Esophagus (tissue), 2 donors: ENCODE data around the gene TSC22D3. TPM values are rescaled to one million over a fixed set of nuclear protein-coding genes. Genes with fewer than 3 reads are reported as not detected.
"Not testable (repeated sequence)": the region's sequence is repeated elsewhere in the genome, so short reads cannot be mapped to it uniquely, and the experiment has no call there.

ENCODE experiments used
- H3K27ac ChIP-seq, 2 donors: one replicate each; pipeline ENCODE4 v1.5.1; 2013; ENCODE audit warnings: low read depth in 2 of 2, mild to moderate bottlenecking in 2 of 2, inconsistent platforms in 1 of 2, low read length in 1 of 2, moderate library complexity in 1 of 2
- H3K27me3 ChIP-seq, 2 donors: one replicate each; pipeline ENCODE4 v1.6.1; 2013; ENCODE audit warnings: low read length in 2 of 2, control low read depth in 1 of 2, mild to moderate bottlenecking in 1 of 2; ENCODE audit not compliant: insufficient read depth in 2 of 2, control insufficient read depth in 1 of 2
- H3K36me3 ChIP-seq, 2 donors: one replicate each; pipeline ENCODE4 v1.6.1; 2013; ENCODE audit warnings: low read length in 1 of 2; ENCODE audit not compliant: control insufficient read depth in 2 of 2, insufficient read depth in 2 of 2
- H3K4me1 ChIP-seq, 2 donors: one replicate each; pipeline ENCODE4 v1.6.1; 2013; ENCODE audit warnings: low read length in 1 of 2; ENCODE audit not compliant: control insufficient read depth in 2 of 2, insufficient read depth in 2 of 2
- H3K4me3 ChIP-seq, 2 donors: one replicate each; pipeline ENCODE4 v1.5.1; 2013; ENCODE audit warnings: low read length in 2 of 2, mild to moderate bottlenecking in 2 of 2, low read depth in 1 of 2, moderate library complexity in 1 of 2
- H3K9me3 ChIP-seq, 2 donors: one replicate each; pipeline ENCODE4 v1.6.1; 2013; ENCODE audit warnings: mild to moderate bottlenecking in 2 of 2, low read depth in 1 of 2, low read length in 1 of 2, moderate library complexity in 1 of 2; ENCODE audit not compliant: control insufficient read depth in 2 of 2, insufficient read depth in 1 of 2
- WGBS, 2 donors: extraction: QIAGEN DNeasy Blood & Tissue Kit; methylation state at CpG; one replicate each; pipeline ENCODE4 v1.1.7; 2013; 5-methylcytosine and 5-hydroxymethylcytosine counted together
- polyA plus RNA-seq, 2 donors: library from polyadenylated mRNA; stranded (reverse); fragments of 200-250 nt; gene quantifications; one replicate each; pipeline ENCODE4 v1.2.3, GENCODE V29; 2013
- donor health status: healthy with polysubstance abuse.
- donor health status: Bipolar disorder and iron deficiency.

The TSC22D3 gene
- polyA plus RNA-seq = 10 to 100 TPM; 62.5 to 64.5 TPM

DNA sequence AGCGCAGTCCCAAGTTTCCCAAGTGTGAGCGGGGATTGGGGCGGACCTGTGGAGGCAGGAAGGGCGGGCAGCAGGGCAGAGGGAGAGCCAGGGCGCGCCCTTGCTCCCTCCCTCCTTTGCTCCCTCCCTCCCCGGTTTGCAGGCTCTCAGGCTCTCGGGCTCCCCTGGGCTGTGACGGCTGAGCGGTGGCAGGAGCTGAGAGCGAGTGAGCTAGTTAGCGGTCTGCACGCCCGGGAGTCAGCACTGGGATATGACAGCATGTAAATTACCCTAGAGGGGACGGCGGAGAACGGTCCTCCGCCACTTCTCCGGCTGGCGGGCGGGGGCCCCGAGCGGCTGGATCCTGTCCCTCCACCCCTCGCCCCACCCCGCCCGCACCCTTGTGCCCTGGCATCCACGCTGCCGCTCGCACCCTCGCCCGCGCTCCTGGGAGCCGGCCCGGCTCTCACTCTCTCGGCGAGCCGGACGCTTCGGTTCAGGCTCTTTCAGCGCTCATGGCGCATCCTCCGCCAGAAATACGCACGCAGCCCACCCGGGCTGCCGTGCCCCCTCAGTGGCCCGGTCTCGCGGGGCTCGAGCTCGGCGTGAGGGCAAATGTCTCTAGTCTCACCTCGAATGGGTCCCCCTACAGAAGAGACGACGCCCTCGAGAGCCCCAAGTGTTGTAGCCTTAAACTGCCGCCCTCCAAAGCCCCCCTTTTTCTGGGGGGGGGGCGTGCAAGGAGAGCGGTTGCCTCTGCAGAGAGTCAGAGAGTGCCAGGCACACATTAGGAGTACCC lies at the start of gene TSC22D3:
TSS of gene TSC22D3 (minus strand) at position 54 of the 778 bp plus-strand sequence. CDS start 368 bp downstream, outside the sequence.
- H3K27ac ChIP-seq = peak within 1 kb of the TSS; percentile 84 to 92

DNA sequence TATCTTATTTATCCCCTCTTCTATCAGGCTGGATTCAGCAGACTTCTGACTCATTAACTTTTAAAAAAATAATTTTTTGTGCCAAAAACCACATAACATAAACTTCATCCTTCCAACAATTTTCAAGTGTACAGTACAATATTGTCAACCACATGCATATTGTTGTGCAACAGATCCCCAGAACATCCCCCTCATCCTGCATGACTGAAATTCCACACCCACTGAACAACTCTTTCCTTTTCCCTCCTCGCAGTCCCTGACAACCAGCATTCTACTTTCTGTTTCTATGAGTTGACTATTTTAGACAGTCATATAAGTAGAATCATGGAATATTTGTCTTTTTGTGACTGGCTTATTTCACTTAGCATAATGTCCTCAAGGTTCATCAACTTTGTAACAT lies 47.9 kb upstream of the TSC22D3 start:
- Histone ChIP-seq H3K27me3 (no peaks in the 10 kb centered on the region), H3K9me3 (peaks cover 6 to 7% of the 10 kb centered on the region in 2 donors), H3K27ac (no peak overlapping the region), H3K4me1 (no peaks in the 10 kb centered on the region), H3K36me3 (no peaks in the 10 kb centered on the region), H3K4me3 (no peak overlapping the region)
- WGBS, 2 donors = 17 to 45% methylated on average over 1 of the region's 1 CpG

More for the DNA sequence above, at the start of gene TSC22D3:
- Histone ChIP-seq H3K4me3 (peak within 1 kb of the TSS; percentile 36 to 65), H3K9me3 (no peaks in the 10 kb centered on the region), H3K36me3 (no peaks in the 10 kb centered on the region), H3K27me3 (no peaks in the 10 kb centered on the region), H3K4me1 (peaks cover 0 to 5% of the 10 kb centered on the region in 2 donors)
- 0 to 23% methylated on average over 42 to 59 of the region's 59 CpGs for WGBS, 2 donors

DNA sequence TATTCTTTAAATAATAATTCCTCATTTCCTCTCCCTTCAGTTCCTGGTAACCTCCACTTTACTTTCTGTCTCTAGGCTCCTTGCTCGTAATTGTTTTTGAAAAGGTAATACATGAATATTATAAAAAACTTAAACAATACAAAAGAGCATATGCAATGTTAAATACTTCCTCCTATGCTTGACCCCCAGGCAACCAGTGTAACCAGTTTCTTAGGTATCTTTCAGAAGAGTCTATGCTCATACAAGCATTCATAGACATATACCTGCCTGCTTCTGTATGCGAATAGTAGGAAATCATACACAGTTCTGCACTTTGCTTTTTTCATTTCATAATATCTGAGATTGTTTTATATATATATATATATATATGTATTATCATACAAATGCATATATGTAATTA lies 47.5 kb upstream of the TSC22D3 start:
- Histone ChIP-seq H3K4me1 (no peaks in the 10 kb centered on the region), H3K27ac (no peak overlapping the region), H3K27me3 (no peaks in the 10 kb centered on the region), H3K4me3 (no peak overlapping the region), H3K9me3 (peaks cover 6 to 7% of the 10 kb centered on the region in 2 donors), H3K36me3 (no peaks in the 10 kb centered on the region)
- 56 to 70% methylated on average over 2 of the region's 2 CpGs for WGBS, 2 donors

DNA sequence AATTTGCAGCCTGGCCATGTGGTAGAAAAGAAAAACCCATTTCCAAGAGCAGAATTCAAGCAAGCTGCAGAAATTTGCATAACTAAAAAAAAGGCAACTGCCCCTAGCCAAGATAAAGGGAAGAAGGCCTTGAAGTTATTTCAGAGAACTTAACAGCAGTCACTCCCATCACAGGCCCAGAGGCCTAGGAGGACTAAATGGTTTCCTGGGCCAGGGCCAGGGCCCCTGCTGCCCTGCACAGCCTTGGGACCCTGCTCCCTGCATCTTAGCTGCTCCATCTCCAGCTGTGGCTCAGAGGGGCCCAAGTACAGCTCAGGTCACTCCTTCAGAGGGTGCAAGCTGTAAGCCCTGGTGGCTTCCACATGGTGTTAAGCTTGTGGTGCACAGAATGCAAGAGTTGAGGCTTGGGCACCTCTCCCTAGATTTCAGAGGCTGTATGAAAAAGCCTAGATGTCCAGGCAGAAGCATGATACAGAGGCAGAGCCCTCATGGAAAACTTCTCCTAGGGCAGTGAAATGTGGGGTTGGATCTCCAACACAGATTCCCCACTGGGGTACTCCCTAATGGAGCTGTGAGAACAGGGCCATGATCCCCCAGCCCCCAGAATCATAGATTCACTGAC lies 43.4 kb upstream of the TSC22D3 start:
- H3K27me3 ChIP-seq = no peaks in the 10 kb centered on the region
- peaks cover 6 to 7% of the 10 kb centered on the region in 2 donors for H3K9me3 ChIP-seq
- no peak overlapping the region for H3K27ac ChIP-seq
- H3K36me3 ChIP-seq = no peaks in the 10 kb centered on the region
- no peak overlapping the region for H3K4me3 ChIP-seq
- no peaks in the 10 kb centered on the region for H3K4me1 ChIP-seq

DNA sequence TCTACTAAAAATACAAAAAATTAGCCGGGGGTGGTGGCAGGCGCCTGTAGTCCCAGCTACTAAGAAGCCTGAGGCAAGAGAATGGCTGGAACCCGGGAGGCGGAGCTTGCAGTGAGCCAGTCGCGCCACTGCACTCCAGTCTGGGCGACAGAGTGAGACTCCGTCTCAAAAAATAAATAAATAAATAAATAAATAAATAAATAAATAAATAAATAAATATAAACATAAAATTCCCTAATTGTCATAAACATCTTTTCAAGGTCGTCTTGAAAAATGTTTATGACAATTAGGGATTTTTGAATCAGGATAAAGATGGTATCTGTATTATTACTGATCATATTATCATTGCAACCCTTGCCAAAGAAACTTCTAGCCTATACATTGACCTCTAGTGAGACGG lies 34.5 kb upstream of the TSC22D3 start:
- H3K36me3 ChIP-seq, H3K9me3 ChIP-seq, H3K27ac ChIP-seq, H3K27me3 ChIP-seq, H3K4me1 ChIP-seq, H3K4me3 ChIP-seq: not testable (repeated sequence)
- 77 to 89% methylated on average over 10 of the region's 10 CpGs for WGBS, 2 donors

DNA sequence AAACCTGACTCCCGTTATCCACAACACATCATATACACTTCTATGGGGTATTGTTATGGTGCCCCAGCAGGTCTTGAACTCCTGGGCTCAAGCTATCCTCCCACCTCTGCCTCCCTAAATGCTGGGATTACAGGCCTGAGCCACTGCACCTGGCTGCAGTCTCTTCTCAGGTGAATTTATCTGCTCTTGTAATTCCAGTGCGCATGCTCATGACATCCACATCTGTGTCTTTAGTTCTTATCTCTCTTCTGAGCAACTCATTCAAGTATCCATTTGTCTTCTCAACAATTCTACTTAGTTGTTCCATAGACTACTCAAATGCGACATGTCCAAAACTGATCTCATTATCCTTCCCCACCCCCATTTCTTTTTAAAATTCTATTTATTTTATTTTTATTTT lies 29.6 kb upstream of the TSC22D3 start:
- Histone ChIP-seq H3K4me1 (no peaks in the 10 kb centered on the region), H3K36me3 (no peaks in the 10 kb centered on the region), H3K27me3 (no peaks in the 10 kb centered on the region), H3K9me3 (no peaks in the 10 kb centered on the region), H3K4me3 (no peak overlapping the region), H3K27ac (no peak overlapping the region)
- WGBS, 2 donors = 92 to 93% methylated on average over 3 of the region's 3 CpGs

DNA sequence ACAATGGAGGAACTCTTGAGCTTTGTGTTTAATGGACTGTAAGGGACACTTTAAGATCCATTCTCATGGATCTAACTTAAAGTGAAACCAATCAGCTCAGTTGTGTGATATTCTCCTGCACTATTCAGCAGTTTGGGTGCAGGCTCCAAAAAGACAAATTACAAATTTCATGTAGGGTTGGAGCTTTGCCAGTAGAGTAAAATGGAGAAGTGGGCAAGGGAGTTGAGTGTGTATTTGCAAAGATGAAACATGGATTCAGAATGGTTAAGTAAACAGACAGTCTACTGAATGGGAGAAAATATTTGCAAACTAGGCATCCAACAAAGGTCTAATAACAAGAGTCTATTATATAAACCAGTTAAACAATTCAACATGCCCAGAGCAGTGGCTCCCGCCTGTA lies 28.8 kb upstream of the TSC22D3 start:
- Histone ChIP-seq H3K4me1 (no peaks in the 10 kb centered on the region), H3K4me3 (no peak overlapping the region), H3K36me3 (no peaks in the 10 kb centered on the region), H3K9me3 (no peaks in the 10 kb centered on the region), H3K27me3 (no peaks in the 10 kb centered on the region), H3K27ac (no peak overlapping the region)
- 39 to 69% methylated on average over 1 of the region's 1 CpG for WGBS, 2 donors

DNA sequence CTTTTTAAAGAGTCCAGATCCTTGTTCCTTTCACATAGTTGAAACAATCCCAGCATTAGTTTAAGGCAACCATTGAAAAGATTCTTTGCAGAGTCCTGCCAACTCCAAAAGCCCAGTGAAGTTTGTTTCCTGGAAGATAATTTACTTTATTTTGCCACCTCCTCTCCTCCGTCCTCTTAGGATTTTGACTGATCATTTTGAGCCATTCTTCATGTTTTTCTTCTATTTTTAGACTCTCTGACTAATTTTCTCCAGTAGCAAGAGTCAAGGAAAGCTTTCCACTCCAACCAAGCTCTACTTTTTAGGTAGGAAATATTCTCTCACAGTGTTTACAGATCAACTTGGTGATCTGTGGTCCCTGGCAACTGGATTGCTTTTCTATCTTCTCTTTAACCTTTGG lies 12.2 kb upstream of the TSC22D3 start:
- Histone ChIP-seq H3K9me3 (no peaks in the 10 kb centered on the region), H3K27ac (no peak overlapping the region), H3K27me3 (no peaks in the 10 kb centered on the region), H3K4me1 (no peaks in the 10 kb centered on the region), H3K36me3 (no peaks in the 10 kb centered on the region), H3K4me3 (no peak overlapping the region)
- 13 to 26% methylated on average over 1 of the region's 1 CpG for WGBS, 2 donors

DNA sequence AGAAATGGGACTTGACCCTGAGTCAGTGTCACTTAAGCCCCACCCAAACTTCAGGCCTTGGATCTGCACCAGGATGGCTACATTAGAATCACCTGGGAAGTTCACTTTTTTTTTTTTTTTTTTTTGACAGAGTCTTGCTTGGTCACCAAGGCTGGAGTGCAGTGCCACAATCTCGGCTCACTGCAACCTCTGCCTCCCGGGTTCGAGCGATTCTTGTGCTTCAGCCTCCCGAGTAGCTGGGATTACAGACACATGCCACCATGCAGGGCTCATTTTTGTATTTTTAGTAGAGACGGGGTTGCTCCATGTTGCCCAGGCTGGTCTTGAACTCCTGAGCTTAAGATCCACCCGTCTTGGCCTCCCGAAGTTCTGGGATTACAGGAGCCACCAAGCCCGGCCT lies 4.9 kb upstream of the TSC22D3 start:
- Histone ChIP-seq H3K4me3 (no peak overlapping the region), H3K27me3 (no peaks in the 10 kb centered on the region), H3K27ac (no peak overlapping the region), H3K36me3 (no peaks in the 10 kb centered on the region), H3K4me1 (no peaks in the 10 kb centered on the region), H3K9me3 (no peaks in the 10 kb centered on the region)
- 93 to 95% methylated on average over 9 of the region's 9 CpGs for WGBS, 2 donors

DNA sequence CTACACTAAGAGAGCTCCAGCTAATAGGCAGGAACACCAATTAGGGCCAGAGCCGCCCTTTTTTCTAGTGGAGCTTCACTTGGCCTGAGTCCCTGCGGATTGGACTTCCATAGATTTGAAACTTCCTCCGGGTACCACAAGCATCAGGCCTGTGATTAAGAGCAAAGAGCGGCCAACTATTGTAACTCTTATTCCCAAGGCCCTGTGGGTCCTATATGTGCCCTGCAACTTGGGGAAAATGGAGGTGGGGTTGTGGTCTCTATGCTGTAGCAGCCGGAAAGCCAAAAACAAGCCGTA lies 1.9 kb upstream of the TSC22D3 start, which contains the start of gene NCBP2L:
TSS of gene NCBP2L (plus strand) at position 198 of the 297 bp plus-strand sequence. CDS start 16,488 bp downstream, outside the sequence.
- Histone ChIP-seq H3K4me1 (peaks cover 0 to 5% of the 10 kb centered on the region in 2 donors), H3K36me3 (no peaks in the 10 kb centered on the region), H3K9me3 (no peaks in the 10 kb centered on the region), H3K27me3 (no peaks in the 10 kb centered on the region), H3K4me3 (peak within 1 kb of the TSS in 1 of 2 donors; percentile 65), H3K27ac (peak within 1 kb of the TSS; percentile 84 to 92)
- 58 to 66% methylated on average over 6 of the region's 6 CpGs for WGBS, 2 donors
